ENCODE results near the gene CADM1.
A peak's percentile ranks its signal among the peaks of the same experiment; 100 is the strongest.

Gene CADM1

GRCh38 chr11:115179636-115180035 is 324.6 kb downstream of the CADM1 start:
- Histone ChIP-seq H3K27ac (ENCODE audit: low read length) (no peak overlapping the region), H3K27me3 (ENCODE audit: low read depth, low read length) (peaks cover 75% of the 10 kb centered on the region), H3K9me3 (ENCODE audit: insufficient read depth, low read length) (no peaks in the 10 kb centered on the region), H4K20me1 (ENCODE audit: insufficient read depth, low read length) (no peaks in the 10 kb centered on the region), H3K36me3 (replicated peaks; ENCODE audit: low read depth, low read length) (no peaks in the 10 kb centered on the region), H3K79me2 (ENCODE audit: low read length) (no peaks in the 10 kb centered on the region), H2AFZ (ENCODE audit: low read depth, low read length) (no peak overlapping the region), H3K4me2 (ENCODE audit: low read length) (no peak overlapping the region), H3K4me1 (ENCODE audit: low read length) (no peaks in the 10 kb centered on the region), H3K9ac (ENCODE audit: low read length) (no peak overlapping the region), H3K4me3 (ENCODE audit: low read length) (no peak overlapping the region)
- no peak for TF ChIP-seq CTCF (IDR thresholded peaks at IDR 0.05; ENCODE audit: low read depth, low read length)

GRCh38 chr11:115178705-115179104 is 325.5 kb downstream of the CADM1 start:
- no peaks in the 10 kb centered on the region for H4K20me1 ChIP-seq (ENCODE audit: insufficient read depth, low read length)
- no peak overlapping the region for H3K9ac ChIP-seq (ENCODE audit: low read length)
- TF ChIP-seq EZH2phosphoT487 (IDR thresholded peaks at IDR 0.05; ENCODE audit: low read depth) (no peak), CTCF (IDR thresholded peaks at IDR 0.05; ENCODE audit: low read depth, low read length) (no peak)
- H3K79me2 ChIP-seq (ENCODE audit: low read length) = no peaks in the 10 kb centered on the region
- peaks cover 67% of the 10 kb centered on the region for H3K27me3 ChIP-seq (ENCODE audit: low read depth, low read length)
- H3K4me2 ChIP-seq (ENCODE audit: low read length) = no peak overlapping the region
- H3K27ac ChIP-seq (ENCODE audit: low read length) = no peak overlapping the region
- no peaks in the 10 kb centered on the region for H3K9me3 ChIP-seq (ENCODE audit: insufficient read depth, low read length)
- H2AFZ ChIP-seq (ENCODE audit: low read depth, low read length) = no peak overlapping the region
- no peaks in the 10 kb centered on the region for H3K36me3 ChIP-seq (replicated peaks; ENCODE audit: low read depth, low read length)
- H3K4me1 ChIP-seq (ENCODE audit: low read length) = no peaks in the 10 kb centered on the region
- no peak overlapping the region for H3K4me3 ChIP-seq (ENCODE audit: low read length)

GRCh38 chr11:115173136-115173535 is 331.1 kb downstream of the CADM1 start:
- Histone ChIP-seq H3K4me1 (ENCODE audit: low read length) (no peaks in the 10 kb centered on the region), H3K4me3 (ENCODE audit: low read length) (no peak overlapping the region), H3K36me3 (replicated peaks; ENCODE audit: low read depth, low read length) (no peaks in the 10 kb centered on the region), H3K27ac (ENCODE audit: low read length) (no peak overlapping the region), H4K20me1 (ENCODE audit: insufficient read depth, low read length) (no peaks in the 10 kb centered on the region), H3K79me2 (ENCODE audit: low read length) (no peaks in the 10 kb centered on the region), H3K9me3 (ENCODE audit: insufficient read depth, low read length) (no peaks in the 10 kb centered on the region), H3K27me3 (ENCODE audit: low read depth, low read length) (peaks cover 37% of the 10 kb centered on the region), H3K4me2 (ENCODE audit: low read length) (no peak overlapping the region), H2AFZ (ENCODE audit: low read depth, low read length) (no peak overlapping the region), H3K9ac (ENCODE audit: low read length) (no peak overlapping the region)
- TF ChIP-seq EZH2phosphoT487 (IDR thresholded peaks at IDR 0.05; ENCODE audit: low read depth) (no peak), CTCF (IDR thresholded peaks at IDR 0.05; ENCODE audit: low read depth, low read length) (no peak)

- Histone ChIP-seq H3K9me3 (ENCODE audit: insufficient read depth, low read length) (no peaks in the 10 kb centered on the region), H3K79me2 (ENCODE audit: low read length) (no peaks in the 10 kb centered on the region), H3K36me3 (replicated peaks; ENCODE audit: low read depth, low read length) (no peaks in the 10 kb centered on the region), H4K20me1 (ENCODE audit: insufficient read depth, low read length) (no peaks in the 10 kb centered on the region), H3K4me1 (ENCODE audit: low read length) (no peaks in the 10 kb centered on the region), H2AFZ (ENCODE audit: low read depth, low read length) (no peak overlapping the region), H3K4me3 (ENCODE audit: low read length) (no peak overlapping the region), H3K9ac (ENCODE audit: low read length) (no peak overlapping the region), H3K4me2 (ENCODE audit: low read length) (no peak overlapping the region), H3K27me3 (ENCODE audit: low read depth, low read length) (peaks cover 35% of the 10 kb centered on the region), H3K27ac (ENCODE audit: low read length) (no peak overlapping the region)
- TF ChIP-seq EZH2phosphoT487 (IDR thresholded peaks at IDR 0.05; ENCODE audit: low read depth) (no peak), CTCF (IDR thresholded peaks at IDR 0.05; ENCODE audit: low read depth, low read length) (peak; percentile 75)
These were observed 333.9 kb downstream of the CADM1 start for GRCh38 chr11:115170133-115170815.

Measured in OCI-LY3 (cell line).